ENCODE data around the gene PRLHR. TPM values are rescaled to one million over a fixed set of nuclear protein-coding genes. Genes with fewer than 3 reads are reported as not detected.

The PRLHR gene
- total RNA-seq, 1 donor from 2014 or later, result not detected

- DNase-seq (no peak), ATAC-seq (ENCODE audit: poor library complexity) (no peak)
- intact Hi-C loops (cut with DNase I), result loop anchor here (5.0 kb wide), 2 partner anchors 150 to 235 kb away; no protein-coding TSS in a partner anchor
Observed at GRCh38 chr10:118567701-118568248, 27.7 kb downstream of the PRLHR start.

DNA sequence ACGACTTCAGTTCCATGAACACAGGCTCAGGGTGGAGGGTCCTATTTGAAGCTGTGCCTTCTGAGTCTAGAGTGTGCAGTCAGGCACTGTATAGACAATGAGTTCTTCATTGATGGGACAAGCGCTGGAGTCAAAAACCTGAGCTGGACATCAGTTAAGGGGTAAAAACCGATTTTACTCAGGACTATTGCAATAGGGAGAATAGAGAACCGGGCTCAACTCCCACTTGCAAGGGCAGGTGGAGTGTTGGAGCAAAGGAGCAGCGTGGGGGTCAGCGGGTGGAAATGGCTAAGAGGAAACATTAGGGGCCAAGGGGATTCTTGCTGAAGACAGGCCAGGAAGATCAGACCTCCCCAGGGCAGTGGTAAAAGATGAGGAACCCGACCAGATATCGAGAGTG is 28.5 kb downstream of the PRLHR start:
- ATAC-seq (ENCODE audit: poor library complexity) (no peak), DNase-seq (no peak)
- intact Hi-C loops (cut with DNase I), result loop anchor here (5.0 kb wide), 2 partner anchors 150 to 235 kb away; no protein-coding TSS in a partner anchor

- no peak for DNase-seq
- intact Hi-C loops (cut with DNase I), result loop anchor here (5.0 kb wide), 2 partner anchors 152 to 237 kb away; no protein-coding TSS in a partner anchor
- ATAC-seq (ENCODE audit: poor library complexity), result no peak
Observed at GRCh38 chr10:118565301-118566075, 30.0 kb downstream of the PRLHR start.

GRCh38 chr10:118564652-118565051 is 30.8 kb downstream of the PRLHR start:
- peak; percentile 36 for ATAC-seq (ENCODE audit: poor library complexity)
- intact Hi-C loops (cut with DNase I), result loop anchor here (5.0 kb wide), 2 partner anchors 153 to 238 kb away; no protein-coding TSS in a partner anchor

DNA sequence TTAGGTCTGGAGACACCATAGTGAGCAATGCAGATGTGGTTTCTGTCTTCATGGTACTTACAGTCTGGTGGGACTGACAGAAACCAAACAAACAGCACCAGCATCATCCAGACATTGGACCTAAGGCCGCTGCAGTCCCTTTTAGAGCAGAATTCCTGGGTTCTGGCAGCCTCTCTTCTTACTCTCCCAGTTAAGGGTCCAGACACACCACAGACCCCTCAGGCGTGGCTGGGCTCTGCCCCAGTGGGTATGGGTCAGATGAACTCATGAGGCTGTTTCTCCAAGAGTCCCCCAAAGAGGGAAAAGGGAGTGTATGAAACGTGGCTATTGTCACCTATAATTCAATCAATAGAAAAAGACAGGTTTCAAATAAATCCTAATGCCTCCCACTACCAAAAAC is 31.3 kb downstream of the PRLHR start:
- intact Hi-C loops (cut with DNase I), result no loop called here
- ATAC-seq (ENCODE audit: poor library complexity), result no peak
- no peak for DNase-seq

More at GRCh38 chr10:118564652-118565051, 30.8 kb downstream of the PRLHR start:
- no peak for DNase-seq

DNA sequence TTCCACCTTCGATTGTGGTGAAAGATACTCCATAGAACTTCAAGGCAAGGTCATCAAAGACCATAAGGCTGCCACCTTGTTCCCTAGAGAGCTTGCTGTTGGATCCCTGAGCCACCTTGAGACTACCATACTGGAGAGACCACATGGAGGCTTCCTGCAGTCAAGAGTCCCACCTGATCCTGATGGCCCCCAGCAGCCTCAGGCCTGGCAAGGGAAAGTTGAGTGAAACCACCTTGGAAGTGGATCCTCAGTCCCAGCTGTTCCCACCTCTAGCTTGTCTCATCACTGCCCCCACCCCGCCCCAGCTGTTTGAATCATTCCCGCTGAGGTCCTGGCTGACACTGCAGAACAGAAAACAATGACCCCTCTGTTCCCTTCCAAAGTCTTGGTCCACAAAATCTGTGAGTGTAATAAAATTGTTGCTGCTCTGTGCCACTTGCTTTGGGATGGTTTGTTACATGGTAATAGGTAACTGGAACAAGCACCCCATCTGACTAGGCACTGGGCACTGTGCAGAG is 32.0 kb downstream of the PRLHR start:
- intact Hi-C loops (cut with DNase I), result no loop called here
- ATAC-seq (ENCODE audit: poor library complexity) (no peak), DNase-seq (no peak)

GRCh38 chr10:118562851-118563250 is 32.6 kb downstream of the PRLHR start:
- ATAC-seq (ENCODE audit: poor library complexity), result peak; percentile 51
- intact Hi-C loops (cut with DNase I), result no loop called here
- no peak for DNase-seq

DNA sequence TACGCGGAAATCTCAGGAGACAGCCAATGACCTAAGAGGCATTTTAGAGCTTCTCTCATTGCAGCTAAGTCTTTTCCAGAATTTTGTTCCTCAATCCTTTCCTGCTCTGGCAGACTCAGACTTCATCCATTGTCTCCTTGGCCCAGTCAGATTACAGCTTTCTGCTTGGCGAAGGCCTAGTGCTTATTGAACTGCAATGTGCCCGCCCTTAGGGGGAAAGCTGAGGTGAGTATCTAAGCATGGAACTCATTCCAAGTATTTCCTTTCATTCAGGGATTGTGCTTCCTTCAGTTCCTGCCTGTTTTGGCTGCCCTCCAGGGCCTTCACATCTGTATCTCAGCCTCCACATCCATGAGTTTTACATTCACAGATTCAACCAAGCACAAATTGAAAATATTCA is 37.5 kb downstream of the PRLHR start:
- intact Hi-C loops (cut with DNase I), result no loop called here
- DNase-seq (no peak), ATAC-seq (ENCODE audit: poor library complexity) (no peak)

DNA sequence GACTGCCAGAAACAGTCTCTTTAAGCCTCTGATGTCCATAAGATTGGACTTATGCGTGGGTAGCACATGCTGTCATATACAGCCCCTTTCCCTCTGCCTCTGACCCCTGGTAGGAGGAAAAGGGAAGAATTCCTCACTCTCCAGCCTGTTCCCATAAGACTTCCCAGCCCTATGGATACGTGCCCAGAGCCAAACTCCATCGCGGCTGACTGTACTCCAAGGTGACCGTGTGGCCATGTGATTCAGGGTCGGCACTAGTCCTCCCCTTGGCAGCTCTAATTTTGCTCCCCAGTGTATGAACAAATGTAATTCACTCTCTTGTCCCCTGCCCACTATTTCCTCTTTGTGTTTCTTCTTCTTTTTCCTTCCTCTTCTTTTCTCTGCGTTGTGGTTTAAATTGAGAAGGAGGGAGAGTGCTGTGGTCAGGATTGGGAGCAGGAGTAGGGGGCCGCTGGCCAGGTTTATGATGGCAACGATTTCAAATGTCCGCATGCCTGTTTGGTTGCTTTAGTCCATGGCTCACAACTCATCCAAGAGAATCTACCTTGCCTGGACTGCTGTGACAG is 43.8 kb downstream of the PRLHR start:
- intact Hi-C loops (cut with DNase I), result no loop called here
- DNase-seq, result no peak
- ATAC-seq (ENCODE audit: poor library complexity), result no peak

GRCh38 chr10:118547282-118547681 is 48.2 kb downstream of the PRLHR start:
- DNase-seq (no peak), ATAC-seq (ENCODE audit: poor library complexity) (no peak)
- intact Hi-C loops (cut with DNase I), result no loop called here

GRCh38 chr10:118546479-118546878 is 49.0 kb downstream of the PRLHR start:
- intact Hi-C loops (cut with DNase I), result no loop called here
- ATAC-seq (ENCODE audit: poor library complexity), result no peak
- no peak for DNase-seq

GRCh38 chr10:118545381-118545780 is 50.1 kb downstream of the PRLHR start:
- ATAC-seq (ENCODE audit: poor library complexity) (no peak), DNase-seq (no peak)
- intact Hi-C loops (cut with DNase I), result no loop called here

DNA sequence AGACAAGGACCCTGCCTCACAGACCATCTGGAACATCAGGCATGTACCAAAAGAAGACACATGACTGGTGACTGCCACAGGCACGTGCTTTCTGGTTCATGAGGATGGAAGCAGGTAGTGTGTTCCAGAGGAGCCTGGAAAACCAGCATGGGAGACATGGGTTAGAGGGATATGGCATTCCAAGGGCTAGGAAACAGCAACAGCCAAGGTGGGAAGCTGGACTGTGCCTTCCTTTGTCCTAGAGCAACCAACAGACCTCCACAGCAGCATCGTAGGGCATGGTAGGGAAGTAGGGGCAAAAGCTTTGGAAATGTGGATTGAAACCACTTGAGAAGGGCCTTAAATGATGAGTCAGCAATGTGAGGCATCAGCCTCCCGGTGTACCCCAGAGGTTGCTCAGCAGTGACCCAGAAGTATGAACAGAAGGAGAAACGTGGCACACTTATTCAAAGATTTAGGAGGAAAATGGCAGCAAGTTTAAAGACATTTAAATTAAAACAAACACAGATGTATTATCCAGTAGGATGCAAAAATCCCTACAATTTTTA is 51.0 kb downstream of the PRLHR start:
- DNase-seq (no peak), ATAC-seq (ENCODE audit: poor library complexity) (peak; percentile 15)
- intact Hi-C loops (cut with DNase I), result no loop called here

- DNase-seq (no peak), ATAC-seq (ENCODE audit: poor library complexity) (peak; percentile 76)
- intact Hi-C loops (cut with DNase I), result no loop called here
Observed at GRCh38 chr10:118543714-118544400, 51.6 kb downstream of the PRLHR start.

GRCh38 chr10:118542745-118543144 is 52.7 kb downstream of the PRLHR start:
- no peak for DNase-seq
- ATAC-seq (ENCODE audit: poor library complexity), result no peak
- intact Hi-C loops (cut with DNase I), result no loop called here

- DNase-seq (no peak), ATAC-seq (ENCODE audit: poor library complexity) (no peak)
- intact Hi-C loops (cut with DNase I), result no loop called here
Observed at GRCh38 chr10:118542205-118542604, 53.2 kb downstream of the PRLHR start.

- no peak for DNase-seq
- no peak for ATAC-seq (ENCODE audit: poor library complexity)
- intact Hi-C loops (cut with DNase I), result no loop called here
Observed at GRCh38 chr10:118541718-118542117, 53.7 kb downstream of the PRLHR start.

All from Right ventricle myocardium superior (tissue), 1 donor.